Left ventricle myocardium inferior (tissue), 1 donor: ENCODE measurements around the gene GPR158. TPM values are rescaled to one million over a fixed set of nuclear protein-coding genes. Genes with fewer than 3 reads are reported as not detected.

Source experiments
- DNase-seq: peaks from one replicate; pipeline ENCODE4 v3.0.0-alpha.2; 2020
- H3K27ac ChIP-seq: fragments of 200-600 bp; replicated peaks from 2 replicates; pipeline ENCODE4 v1.8.0; 2021
- H3K27me3 ChIP-seq: fragments of 200-600 bp; 2 replicates; pipeline ENCODE4 v1.8.0; 2021; ENCODE audit warnings: low read depth
- H3K36me3 ChIP-seq: fragments of 200-600 bp; 2 replicates; pipeline ENCODE4 v1.8.0; 2021
- H3K4me1 ChIP-seq: fragments of 200-600 bp; 2 replicates; pipeline ENCODE4 v1.8.0; 2021
- H3K4me3 ChIP-seq: fragments of 200-600 bp; 2 replicates; pipeline ENCODE4 v1.8.0; 2021; ENCODE audit warnings: mild to moderate bottlenecking, moderate library complexity
- H3K9me3 ChIP-seq: fragments of 200-600 bp; replicated peaks from 2 replicates; pipeline ENCODE4 v1.8.0; 2021
- CTCF ChIP-seq: fragments of 200-600 bp; IDR thresholded peaks from 2 replicates; pipeline ENCODE4 v1.8.0; 2021; ENCODE audit warnings: antibody characterized with exemption, mild to moderate bottlenecking, borderline replicate concordance
- intact Hi-C: fragments of 100-400 bp; cut with micrococcal nuclease; formaldehyde crosslinking; loops from one replicate; pipeline ENCODE4 v1.11.0; 2022
- total RNA-seq: library from RNA; stranded (reverse); fragmentation: NEBNext Ultra II Directional; extraction: Animal tissue kit (Norgen Biotek cat#: 25700); gene quantifications from one replicate; pipeline ENCODE4 v1.2.1, GENCODE V29; 2021
- donor health status: DM: no; HTN: yes; CAD: no; lungs with severe emphysema.

Gene GPR158
- total RNA-seq, 1 donor from 2014 or later: not detected

GRCh38 chr10:25552283-25552919, 377.6 kb downstream of the GPR158 start:
- H3K9me3 ChIP-seq: no peaks in the 10 kb centered on the region
- peaks cover 32% of the 10 kb centered on the region for H3K27me3 ChIP-seq
- intact Hi-C loops: no loop called here

GRCh38 chr10:25555865-25556264, 381.1 kb downstream of the GPR158 start:
- no peak overlapping the region for H3K4me3 ChIP-seq
- intact Hi-C loops: no loop called here

More at GRCh38 chr10:25552283-25552919, 377.6 kb downstream of the GPR158 start:
- no peaks in the 10 kb centered on the region for H3K36me3 ChIP-seq
- no peak for DNase-seq
- H3K4me1 ChIP-seq: no peaks in the 10 kb centered on the region
- no peak for TF ChIP-seq CTCF
- no peak overlapping the region for H3K27ac ChIP-seq
- no peak overlapping the region for H3K4me3 ChIP-seq

GRCh38 chr10:25556457-25556856, 381.7 kb downstream of the GPR158 start:
- no peak for TF ChIP-seq CTCF
- H3K27me3 ChIP-seq: peaks cover 13% of the 10 kb centered on the region
- H3K4me1 ChIP-seq: no peaks in the 10 kb centered on the region
- H3K4me3 ChIP-seq: no peak overlapping the region
- no peak overlapping the region for H3K27ac ChIP-seq
- intact Hi-C loops: no loop called here
- H3K36me3 ChIP-seq: no peaks in the 10 kb centered on the region
- DNase-seq: no peak
- no peaks in the 10 kb centered on the region for H3K9me3 ChIP-seq

More at GRCh38 chr10:25555865-25556264, 381.1 kb downstream of the GPR158 start:
- no peak for DNase-seq
- H3K4me1 ChIP-seq: no peaks in the 10 kb centered on the region
- TF ChIP-seq CTCF: no peak
- peaks cover 14% of the 10 kb centered on the region for H3K27me3 ChIP-seq
- H3K36me3 ChIP-seq: no peaks in the 10 kb centered on the region
- no peak overlapping the region for H3K27ac ChIP-seq
- no peaks in the 10 kb centered on the region for H3K9me3 ChIP-seq

- Histone ChIP-seq H3K27ac (no peak overlapping the region), H3K27me3 (peaks cover 13% of the 10 kb centered on the region), H3K4me3 (no peak overlapping the region), H3K36me3 (no peaks in the 10 kb centered on the region), H3K9me3 (no peaks in the 10 kb centered on the region), H3K4me1 (no peaks in the 10 kb centered on the region)
- no peak for DNase-seq
- intact Hi-C loops: no loop called here
- TF ChIP-seq CTCF: no peak
Measured at GRCh38 chr10:25557136-25557535, 382.3 kb downstream of the GPR158 start.

GRCh38 chr10:25561758-25562157, 387.0 kb downstream of the GPR158 start:
- no peak for TF ChIP-seq CTCF

More at GRCh38 chr10:25561758-25562157, 387.0 kb downstream of the GPR158 start:
- Histone ChIP-seq H3K4me3 (no peak overlapping the region), H3K4me1 (no peaks in the 10 kb centered on the region), H3K27me3 (peaks cover 5% of the 10 kb centered on the region), H3K9me3 (no peaks in the 10 kb centered on the region), H3K27ac (no peak overlapping the region), H3K36me3 (no peaks in the 10 kb centered on the region)
- DNase-seq: no peak
- intact Hi-C loops: no loop called here
